Measurements from ENCODE around the gene RYR2.

RYR2 gene

GRCh38 chr1:237769916-237770315, 727.9 kb downstream of the RYR2 start:
- no peak for DNase-seq (ENCODE audit: low read depth in 2 of 2)

GRCh38 chr1:237772009-237772408, 730.0 kb downstream of the RYR2 start:
- no peak overlapping the region for H3K4me3 ChIP-seq (replicated peaks in 1 of 2; ENCODE audit: low read depth in 2 of 2, low read length in 2 of 2)
- no peak for DNase-seq (ENCODE audit: low read depth in 2 of 2)
- TF ChIP-seq, protein P1, sequence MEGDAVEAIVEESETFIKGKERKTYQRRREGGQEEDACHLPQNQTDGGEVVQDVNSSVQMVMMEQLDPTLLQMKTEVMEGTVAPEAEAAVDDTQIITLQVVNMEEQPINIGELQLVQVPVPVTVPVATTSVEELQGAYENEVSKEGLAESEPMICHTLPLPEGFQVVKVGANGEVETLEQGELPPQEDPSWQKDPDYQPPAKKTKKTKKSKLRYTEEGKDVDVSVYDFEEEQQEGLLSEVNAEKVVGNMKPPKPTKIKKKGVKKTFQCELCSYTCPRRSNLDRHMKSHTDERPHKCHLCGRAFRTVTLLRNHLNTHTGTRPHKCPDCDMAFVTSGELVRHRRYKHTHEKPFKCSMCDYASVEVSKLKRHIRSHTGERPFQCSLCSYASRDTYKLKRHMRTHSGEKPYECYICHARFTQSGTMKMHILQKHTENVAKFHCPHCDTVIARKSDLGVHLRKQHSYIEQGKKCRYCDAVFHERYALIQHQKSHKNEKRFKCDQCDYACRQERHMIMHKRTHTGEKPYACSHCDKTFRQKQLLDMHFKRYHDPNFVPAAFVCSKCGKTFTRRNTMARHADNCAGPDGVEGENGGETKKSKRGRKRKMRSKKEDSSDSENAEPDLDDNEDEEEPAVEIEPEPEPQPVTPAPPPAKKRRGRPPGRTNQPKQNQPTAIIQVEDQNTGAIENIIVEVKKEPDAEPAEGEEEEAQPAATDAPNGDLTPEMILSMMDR (IDR thresholded peaks at IDR 0.05; ENCODE audit: low read depth, low read length) = no peak

More at GRCh38 chr1:237769916-237770315, 727.9 kb downstream of the RYR2 start:
- TF ChIP-seq, protein P1 (IDR thresholded peaks at IDR 0.05; ENCODE audit: low read depth, low read length) = no peak
- no peak overlapping the region for H3K4me3 ChIP-seq (replicated peaks in 1 of 2; ENCODE audit: low read depth in 2 of 2, low read length in 2 of 2)

DNA sequence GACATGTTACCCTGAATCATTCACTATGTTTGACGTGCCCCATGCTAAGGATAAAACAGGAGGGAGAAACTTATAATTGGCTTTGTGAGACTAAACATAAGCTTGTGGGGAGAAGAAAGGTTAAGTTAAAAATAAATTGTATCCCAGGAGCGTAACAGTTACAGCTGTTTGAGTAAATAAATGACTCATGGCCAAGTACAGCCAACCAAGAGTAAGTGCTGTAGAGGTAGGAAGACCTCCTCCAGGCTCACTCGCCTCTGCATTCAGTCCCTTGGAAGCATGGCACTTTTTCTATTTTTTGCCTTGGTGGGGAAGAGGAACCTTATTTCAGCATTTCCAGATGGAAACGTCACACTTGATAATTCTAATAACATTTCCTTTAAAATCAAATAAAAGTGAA, 732.3 kb downstream of the RYR2 start:
- TF ChIP-seq, protein P1 (IDR thresholded peaks at IDR 0.05; ENCODE audit: low read depth, low read length) = no peak
- H3K4me3 ChIP-seq (replicated peaks in 1 of 2; ENCODE audit: low read depth in 2 of 2, low read length in 2 of 2) = no peak overlapping the region
- no peak for DNase-seq (ENCODE audit: low read depth in 2 of 2)

DNA sequence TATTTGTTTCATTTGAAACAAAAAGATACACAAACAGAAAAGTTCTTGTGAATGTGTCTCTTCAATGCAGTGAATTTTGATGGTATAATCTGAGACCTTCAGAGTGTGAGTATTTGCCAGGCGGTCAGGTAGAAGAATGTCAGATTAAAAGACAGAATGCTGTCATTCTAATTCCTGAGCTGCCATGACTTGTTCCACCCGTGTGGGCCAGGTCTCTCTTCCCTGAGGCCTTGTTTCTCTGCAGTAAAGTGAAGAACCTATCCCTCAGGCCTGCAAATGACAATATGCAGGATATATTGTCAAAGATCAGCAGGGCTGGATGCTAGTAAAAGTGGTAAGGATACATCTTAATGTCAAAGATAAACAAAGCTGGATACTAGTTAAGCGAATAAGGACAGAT, 737.4 kb downstream of the RYR2 start:
- no peak for DNase-seq (ENCODE audit: low read depth in 2 of 2)
- TF ChIP-seq, protein P1 (IDR thresholded peaks at IDR 0.05; ENCODE audit: low read depth, low read length) = no peak
- H3K4me3 ChIP-seq (replicated peaks in 1 of 2; ENCODE audit: low read depth in 2 of 2, low read length in 2 of 2) = no peak overlapping the region

- no peak for DNase-seq (ENCODE audit: low read depth in 2 of 2)
- no peak overlapping the region for H3K4me3 ChIP-seq (replicated peaks in 1 of 2; ENCODE audit: low read depth in 2 of 2, low read length in 2 of 2)
- TF ChIP-seq, protein P1 (IDR thresholded peaks at IDR 0.05; ENCODE audit: low read depth, low read length) = no peak
Observed at GRCh38 chr1:237786066-237786719, 744.2 kb downstream of the RYR2 start.

DNA sequence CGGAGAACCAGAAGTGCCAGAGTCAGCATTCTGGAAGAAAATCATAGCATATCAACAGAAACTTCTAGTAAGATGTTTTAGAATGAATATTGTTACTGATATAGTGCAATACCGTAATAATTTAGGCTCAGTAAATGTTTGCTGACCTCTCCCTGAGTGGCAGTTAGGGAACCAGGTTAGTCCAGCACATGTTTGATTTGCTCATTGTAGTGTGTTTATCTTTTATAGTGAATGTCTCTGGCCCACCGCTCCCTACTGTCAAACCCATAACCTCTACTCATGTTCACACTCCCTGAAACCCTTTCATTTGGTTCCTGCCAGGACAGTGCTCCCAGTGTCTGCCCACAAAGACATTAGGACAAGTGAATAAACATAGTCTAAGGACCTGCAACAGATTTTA, 746.1 kb downstream of the RYR2 start:
- TF ChIP-seq, protein P1 (IDR thresholded peaks at IDR 0.05; ENCODE audit: low read depth, low read length) = no peak
- DNase-seq (ENCODE audit: low read depth in 2 of 2) = no peak
- no peak overlapping the region for H3K4me3 ChIP-seq (replicated peaks in 1 of 2; ENCODE audit: low read depth in 2 of 2, low read length in 2 of 2)

DNA sequence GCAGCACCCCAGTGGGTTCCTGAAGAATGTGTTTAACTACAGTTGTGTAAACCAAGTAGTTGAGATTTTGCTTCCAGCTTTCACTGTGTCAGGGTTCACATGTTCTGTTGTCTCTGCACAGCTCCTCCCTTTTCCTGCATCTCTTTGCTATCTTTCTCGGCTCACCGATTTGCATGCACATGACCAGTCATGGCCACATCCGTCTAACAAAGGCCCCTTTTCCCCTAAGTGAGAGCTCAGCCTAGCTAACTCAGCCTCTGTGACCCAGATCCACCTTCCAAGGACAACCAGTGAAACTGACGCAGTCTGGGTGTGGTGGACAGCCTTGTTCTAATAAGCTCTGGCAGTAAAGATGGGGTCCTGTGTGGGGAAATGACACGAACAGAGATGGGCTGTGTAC, 747.6 kb downstream of the RYR2 start:
- TF ChIP-seq, protein P1 (IDR thresholded peaks at IDR 0.05; ENCODE audit: low read depth, low read length) = no peak
- H3K4me3 ChIP-seq (replicated peaks in 1 of 2; ENCODE audit: low read depth in 2 of 2, low read length in 2 of 2) = no peak overlapping the region
- no peak for DNase-seq (ENCODE audit: low read depth in 2 of 2)

Data from cardiac fibroblast (primary cell).